B cell (primary cell): ENCODE results near the gene ITSN2.

Source experiments
- CTCF ChIP-seq: fragments of 200-600 bp; IDR thresholded peaks from one replicate; pipeline ENCODE4 v1.8.0; 2022; ENCODE audit warnings: antibody characterized with exemption, mild to moderate bottlenecking
- EZH2 ChIP-seq: IDR thresholded peaks from 2 replicates; pipeline ENCODE4 v1.6.1; 2012; ENCODE audit warnings: borderline replicate concordance, low read depth, mild to moderate bottlenecking, moderate library complexity, low read length; ENCODE audit not compliant: insufficient read depth, poor library complexity, severe bottlenecking

DNA sequence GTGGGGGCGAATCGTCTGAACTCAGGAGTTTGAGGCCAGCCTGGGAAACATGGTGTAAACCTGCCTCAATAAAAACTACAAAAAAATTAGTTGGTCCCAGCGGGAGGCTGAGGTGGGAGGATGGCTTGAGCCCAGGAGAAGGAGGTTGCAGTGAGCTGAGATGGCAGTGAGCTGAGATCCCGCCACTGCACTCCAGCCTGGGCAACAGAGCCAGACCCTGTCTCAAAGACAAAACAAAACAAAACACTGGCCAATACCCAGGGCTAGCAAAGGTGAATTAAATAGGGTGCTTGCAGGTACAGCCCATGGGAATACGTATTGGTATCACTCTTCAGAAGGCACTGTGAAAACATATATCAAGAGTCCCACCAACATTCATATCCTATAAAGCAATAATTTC lies 7.0 kb downstream of the ITSN2 start:
- TF ChIP-seq CTCF (no peak), EZH2 (no peak)
